Gastrocnemius medialis (tissue), 4 donors: ENCODE results near the gene POLR2C. TPM values are rescaled to one million over a fixed set of nuclear protein-coding genes. Genes with fewer than 3 reads are reported as not detected.
"Not testable (repeated sequence)": the region's sequence is repeated elsewhere in the genome, so short reads cannot be mapped to it uniquely, and the experiment has no call there.

Experiments
- ATAC-seq, 2 donors: fragments of 150-250 bp; one replicate each; pipeline ENCODE4 v1.9.1; 2016
- DNase-seq, 2 donors: peaks; one replicate each; pipeline ENCODE4 v3.0.0-alpha.2; 2019
- H3K27ac ChIP-seq, 4 donors: fragments of 200-600 bp; sonication (generic); 1 replicate in 1 of 4; 2 replicates in 3 of 4; pipeline ENCODE4 v1.5.1; 2016 to 2018; ENCODE audit warnings: mild to moderate bottlenecking in 2 of 4, moderate library complexity in 1 of 4
- H3K27me3 ChIP-seq, 3 donors: fragments of 200-600 bp; sonication (generic) in 2 of 3; 1 replicate in 1 of 3; 2 replicates in 2 of 3; pipeline versions ENCODE4 v1.5.1 to v1.6.0; 2016 to 2019; ENCODE audit warnings: mild to moderate bottlenecking in 1 of 3, moderate library complexity in 1 of 3
- H3K36me3 ChIP-seq, 2 donors: fragments of 200-600 bp; sonication (generic) in 1 of 2; one replicate each; pipeline ENCODE4 v1.5.1; 2017 to 2018
- H3K4me1 ChIP-seq, 2 donors: fragments of 200-600 bp; sonication (generic) in 1 of 2; one replicate each; pipeline ENCODE4 v1.5.1; 2016 to 2017; ENCODE audit warnings: mild to moderate bottlenecking in 2 of 2
- H3K4me3 ChIP-seq, 4 donors: fragments of 200-600 bp; sonication (generic) in 3 of 4; 1 replicate in 1 of 4; 2 replicates in 3 of 4; pipeline ENCODE4 v1.5.1; 2016 to 2019; ENCODE audit warnings: mild to moderate bottlenecking in 2 of 4
- H3K9me3 ChIP-seq, 3 donors: fragments of 200-600 bp; sonication (generic) in 2 of 3; 1 replicate in 1 of 3; 2 replicates in 2 of 3; pipeline ENCODE4 v1.5.1; 2016 to 2019
- CTCF ChIP-seq, 5 experiments: fragments of 450-650 bp in 3 of 5; fragments of 200-600 bp in 2 of 5; sonication (generic) in 2 of 5; IDR thresholded peaks in 4 of 5; conservative IDR thresholded peaks in 1 of 5; 1 replicate in 4 of 5; 2 replicates in 1 of 5; pipeline ENCODE4 v1.5.1; 2016 to 2019; ENCODE audit warnings: antibody characterized with exemption in 5 of 5, mild to moderate bottlenecking in 3 of 5, moderate library complexity in 3 of 5
- POLR2A ChIP-seq, 2 donors: fragments of 450-650 bp; IDR thresholded peaks; one replicate each; pipeline ENCODE4 v1.6.1; 2017; ENCODE audit warnings: antibody characterized with exemption in 2 of 2, mild to moderate bottlenecking in 2 of 2, moderate library complexity in 2 of 2
- in situ Hi-C, 4 donors: fragments of 200-750 bp; cut with MboI; loops; one replicate each; pipeline versions ENCODE4 v1.15.0 to v1.8.0; 2017; ENCODE audit warnings: low sequenced_read_pairs in 4 of 4
- intact Hi-C: fragments of 100-400 bp; cut with DNase I; formaldehyde crosslinking; loops from one replicate; pipeline ENCODE4 v1.15.1; 2023; ENCODE audit warnings: low total_unique reads
- total RNA-seq, 4 donors: library from RNA; depleted of rRNA; stranded (reverse); fragments of >200 nt; gene quantifications; one replicate each; pipeline versions ENCODE4 v1.1.0 to v1.2.3, GENCODE V29; 2016

Gene POLR2C
- total RNA-seq, 4 donors from 2014 or later: 97.2 to 162 (median 134) TPM

- intact Hi-C loops (no loop called here), in situ Hi-C loops (loop anchor here in 1 of 4 donors (25.0 kb wide), 1 partner anchor 305 kb away; the partner anchor contains the start of gene KATNB1)
- Histone ChIP-seq H3K27ac (no peak overlapping the region), H3K36me3 (peaks cover 5 to 93% of the 10 kb centered on the region in 2 donors), H3K4me1 (no peaks in the 10 kb centered on the region), H3K4me3 (no peak overlapping the region), H3K9me3 (no peaks in the 10 kb centered on the region), H3K27me3 (no peaks in the 10 kb centered on the region)
- TF ChIP-seq CTCF (IDR thresholded peaks at IDR 0.05 in 4 of 5, conservative IDR thresholded peaks at IDR 0.05 in 1 of 5): no peak
- TF ChIP-seq POLR2A (IDR thresholded peaks at IDR 0.05): no peak
- DNase-seq (no peak), ATAC-seq (no peak)
These were observed 30.0 kb upstream of the POLR2C start for GRCh38 chr16:57432505-57432904.

- in situ Hi-C loops (loop anchor here in 1 of 4 donors (25.0 kb wide), 1 partner anchor 304 kb away; the partner anchor contains the start of gene KATNB1), intact Hi-C loops (no loop called here)
- no peak for DNase-seq
- Histone ChIP-seq H3K4me1 (no peaks in the 10 kb centered on the region), H3K27ac (no peak overlapping the region), H3K27me3 (no peaks in the 10 kb centered on the region), H3K36me3 (peaks cover 8 to 95% of the 10 kb centered on the region in 2 donors), H3K4me3 (no peak overlapping the region), H3K9me3 (no peaks in the 10 kb centered on the region)
- TF ChIP-seq POLR2A (IDR thresholded peaks at IDR 0.05): no peak
- TF ChIP-seq CTCF (IDR thresholded peaks at IDR 0.05 in 4 of 5, conservative IDR thresholded peaks at IDR 0.05 in 1 of 5): no peak
- no peak for ATAC-seq
These were observed 29.5 kb upstream of the POLR2C start for GRCh38 chr16:57432989-57433388.

GRCh38 chr16:57434003-57434402 lies 28.5 kb upstream of the POLR2C start:
- in situ Hi-C loops (loop anchor here in 1 of 4 donors (25.0 kb wide), 1 partner anchor 303 kb away; the partner anchor contains the start of gene KATNB1), intact Hi-C loops (no loop called here)
- Histone ChIP-seq H3K4me1 (no peaks in the 10 kb centered on the region), H3K4me3 (no peak overlapping the region), H3K27me3 (no peaks in the 10 kb centered on the region), H3K27ac (no peak overlapping the region), H3K9me3 (no peaks in the 10 kb centered on the region), H3K36me3 (peaks cover 6 to 94% of the 10 kb centered on the region in 2 donors)
- no peak for DNase-seq
- TF ChIP-seq CTCF (IDR thresholded peaks at IDR 0.05 in 4 of 5, conservative IDR thresholded peaks at IDR 0.05 in 1 of 5) (no peak), POLR2A (IDR thresholded peaks at IDR 0.05) (no peak)
- no peak for ATAC-seq

- H3K4me1 ChIP-seq: no peaks in the 10 kb centered on the region
- H3K4me3 ChIP-seq: no peak overlapping the region
- H3K27me3 ChIP-seq: no peaks in the 10 kb centered on the region
- ATAC-seq (no peak), DNase-seq (no peak)
- TF ChIP-seq CTCF (IDR thresholded peaks at IDR 0.05 in 4 of 5, conservative IDR thresholded peaks at IDR 0.05 in 1 of 5) (no peak), POLR2A (IDR thresholded peaks at IDR 0.05) (no peak)
- no peak overlapping the region for H3K27ac ChIP-seq
- H3K36me3 ChIP-seq: peaks cover 6 to 96% of the 10 kb centered on the region in 2 donors
- in situ Hi-C loops: loop anchor here in 1 of 4 donors (25.0 kb wide), 1 partner anchor 301 kb away; the partner anchor contains the start of gene KATNB1
- intact Hi-C loops: no loop called here
- no peaks in the 10 kb centered on the region for H3K9me3 ChIP-seq
These were observed 26.6 kb upstream of the POLR2C start for GRCh38 chr16:57435838-57436237.

GRCh38 chr16:57439947-57440346 lies 22.5 kb upstream of the POLR2C start:
- Histone ChIP-seq H3K36me3 (peaks cover 3 to 55% of the 10 kb centered on the region in 2 donors), H3K4me1 (peaks cover 6 to 13% of the 10 kb centered on the region in 2 donors)
- intact Hi-C loops, ATAC-seq, H3K27me3 ChIP-seq, H3K4me3 ChIP-seq, H3K9me3 ChIP-seq, H3K27ac ChIP-seq, DNase-seq: not testable (repeated sequence)
- in situ Hi-C loops: loop anchor here in 1 of 4 donors (25.0 kb wide), 1 partner anchor 297 kb away; the partner anchor contains the start of gene KATNB1

GRCh38 chr16:57440551-57440950 lies 21.9 kb upstream of the POLR2C start:
- H3K9me3 ChIP-seq, H3K27ac ChIP-seq, intact Hi-C loops, ATAC-seq, H3K27me3 ChIP-seq, H3K4me3 ChIP-seq, DNase-seq: not testable (repeated sequence)
- peaks cover 3 to 49% of the 10 kb centered on the region in 2 donors for H3K36me3 ChIP-seq
- in situ Hi-C loops: loop anchor here in 1 of 4 donors (25.0 kb wide), 1 partner anchor 297 kb away; the partner anchor contains the start of gene KATNB1
- peaks cover 9 to 16% of the 10 kb centered on the region in 2 donors for H3K4me1 ChIP-seq
